Ovary (tissue), 3 donors: ENCODE results near the gene UBXN7.

Source experiments
- CTCF ChIP-seq, 3 donors: fragments of 450-650 bp in 2 of 3; fragments of 200-600 bp in 1 of 3; IDR thresholded peaks; one replicate each; pipeline versions ENCODE4 v1.5.1 to v1.8.0; 2016 to 2022; ENCODE audit warnings: antibody characterized with exemption in 3 of 3, mild to moderate bottlenecking in 1 of 3
- EP300 ChIP-seq: sonication (generic); formaldehyde crosslinking; IDR thresholded peaks from one replicate; pipeline ENCODE4 v1.6.1; 2017; ENCODE audit warnings: antibody characterized with exemption
- POLR2A ChIP-seq: fragments of 450-650 bp; IDR thresholded peaks from one replicate; pipeline ENCODE4 v1.6.1; 2017; ENCODE audit warnings: antibody characterized with exemption, mild to moderate bottlenecking, moderate library complexity
- donor health status: DM: no; HTN: no; CAD: no.

DNA sequence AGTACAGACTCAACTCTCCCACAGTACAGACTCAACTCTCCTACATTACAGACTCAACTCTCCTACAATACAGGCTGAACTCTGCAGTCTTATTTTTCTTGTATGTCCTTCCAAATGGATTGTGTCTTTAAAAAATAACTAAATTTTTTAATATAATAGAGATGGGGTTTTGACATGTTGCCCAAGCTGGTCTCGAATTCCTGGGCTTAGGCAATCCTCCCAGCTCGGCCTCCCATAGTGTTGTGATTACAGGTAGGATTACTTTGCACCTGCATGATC lies 31.2 kb upstream of the UBXN7 start:
- TF ChIP-seq CTCF (IDR thresholded peaks at IDR 0.05) (no peak), POLR2A (no peak), EP300 (no peak)
